ENCODE results near the gene OPA1.

OPA1 gene

DNA sequence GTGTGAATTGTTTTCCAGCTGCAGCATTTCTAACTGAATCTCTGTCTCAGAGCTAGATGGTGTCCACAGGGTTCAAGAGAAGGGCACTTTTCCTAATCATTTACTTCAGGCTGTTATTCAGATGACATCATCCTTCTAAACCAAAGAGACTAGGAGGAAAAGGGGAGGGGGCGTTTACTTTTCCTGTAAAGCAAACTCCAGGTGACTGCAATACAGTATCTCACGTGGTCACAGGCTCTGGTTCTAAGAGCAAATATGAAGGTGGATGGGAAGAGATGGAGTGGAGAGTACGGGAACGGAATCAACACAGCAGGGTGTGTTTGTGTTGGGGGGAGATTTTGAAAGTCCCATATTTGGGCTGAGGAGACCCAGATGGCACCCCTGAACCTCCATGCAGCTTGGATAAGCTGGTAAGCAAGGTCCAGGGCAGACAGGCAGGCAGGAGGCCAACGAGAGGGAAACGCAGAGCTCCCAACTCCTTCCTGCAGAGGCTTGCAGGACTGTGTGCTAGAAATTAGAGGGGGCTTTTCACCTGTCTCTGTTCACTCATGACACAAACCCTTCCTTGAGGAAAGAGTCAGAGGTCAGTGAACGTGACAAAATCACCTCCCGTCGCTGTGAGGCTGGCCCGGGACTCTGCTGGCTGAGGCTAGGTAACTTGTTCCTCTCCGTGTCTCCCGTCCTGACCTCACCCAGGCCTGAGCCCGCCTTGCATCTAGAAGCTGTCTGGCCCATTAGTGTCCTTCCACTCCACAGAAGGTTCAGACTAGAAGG, 151.2 kb downstream of the OPA1 start:
- Histone ChIP-seq H3K4me3 (no peak overlapping the region), H3K27ac (no peak overlapping the region)
- no peak for DNase-seq (ENCODE audit: low spot score)
- TF ChIP-seq CTCF (IDR thresholded peaks at IDR 0.05) = no peak

DNA sequence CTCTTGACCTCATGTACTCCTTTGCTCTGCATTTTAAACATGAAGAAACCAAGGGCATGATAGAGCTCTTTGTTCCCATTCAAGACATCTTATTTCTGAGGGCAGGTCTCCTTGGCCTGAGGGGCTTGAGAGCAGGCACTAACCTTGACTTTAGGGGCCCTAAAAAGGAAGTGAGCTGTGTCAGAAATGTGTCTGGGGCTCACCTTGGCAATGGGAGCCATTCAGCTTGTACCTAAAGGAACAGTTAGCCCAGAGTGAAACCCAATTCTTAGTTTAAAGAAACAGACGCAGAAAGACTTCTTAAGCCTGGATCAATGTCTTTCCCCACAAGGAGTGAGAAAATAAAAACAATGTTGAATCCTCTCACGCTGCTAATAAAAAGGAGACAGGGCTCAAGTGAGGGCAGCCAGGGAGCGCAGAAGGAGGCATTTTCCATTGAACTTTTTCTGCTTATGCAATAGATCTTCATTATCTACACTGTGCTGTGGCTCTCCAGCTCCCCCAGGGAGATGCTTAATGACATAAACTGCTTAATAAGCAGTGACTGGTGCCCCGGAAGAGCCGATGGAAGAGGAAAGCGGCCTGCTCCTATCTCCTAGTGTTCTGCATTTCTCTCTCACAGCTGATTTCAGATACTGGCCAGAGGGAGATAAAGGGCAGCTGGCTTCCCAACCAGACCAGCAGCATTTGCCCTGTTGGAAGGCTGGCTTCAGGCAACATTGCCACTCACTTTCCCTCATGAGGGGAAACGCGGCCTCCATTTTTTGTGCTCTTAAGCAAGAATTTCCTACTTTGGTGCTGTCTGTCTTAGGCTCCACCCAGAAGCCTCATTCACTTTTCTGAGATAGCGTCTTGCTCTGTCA, 152.0 kb downstream of the OPA1 start:
- H3K27ac ChIP-seq = no peak overlapping the region
- H3K4me3 ChIP-seq = no peak overlapping the region
- no peak for DNase-seq (ENCODE audit: low spot score)
- TF ChIP-seq CTCF (IDR thresholded peaks at IDR 0.05) = no peak

- no peak for DNase-seq (ENCODE audit: low spot score)
Measured at GRCh38 chr3:193746832-193747231, 153.8 kb downstream of the OPA1 start.

More at GRCh38 chr3:193746832-193747231, 153.8 kb downstream of the OPA1 start:
- TF ChIP-seq CTCF (IDR thresholded peaks at IDR 0.05) = no peak
- no peak overlapping the region for H3K4me3 ChIP-seq
- no peak overlapping the region for H3K27ac ChIP-seq
